KMS-11 (cell line): Measurements from ENCODE around the gene NT5C1A.

Source experiments
- H2AFZ ChIP-seq: fragments of 200-600 bp; sonication (generic); 2 replicates; pipeline ENCODE4 v1.6.1; 2016; ENCODE audit warnings: antibody characterized with exemption, mixed run types, low read depth
- H3K27ac ChIP-seq: fragments of 200-600 bp; sonication (generic); 2 replicates; pipeline ENCODE4 v1.6.1; 2016; ENCODE audit warnings: mild to moderate bottlenecking, mixed run types
- H3K27me3 ChIP-seq: fragments of 200-600 bp; sonication (generic); 2 replicates; pipeline ENCODE4 v1.6.1; 2017; ENCODE audit warnings: mild to moderate bottlenecking, low read depth, mixed run types, moderate library complexity; ENCODE audit not compliant: insufficient read depth
- H3K36me3 ChIP-seq: fragments of 200-600 bp; sonication (generic); 2 replicates; pipeline ENCODE4 v1.6.1; 2017; ENCODE audit warnings: mild to moderate bottlenecking, mixed run types; ENCODE audit not compliant: insufficient read depth
- H3K4me1 ChIP-seq: fragments of 200-600 bp; sonication (generic); 2 replicates; pipeline ENCODE4 v1.6.1; 2016; ENCODE audit warnings: mild to moderate bottlenecking, low read depth, mixed run types; ENCODE audit not compliant: poor library complexity, severe bottlenecking
- H3K4me2 ChIP-seq: fragments of 200-600 bp; sonication (generic); 2 replicates; pipeline ENCODE4 v1.7.0; 2016; ENCODE audit warnings: mild to moderate bottlenecking, mixed run types
- H3K4me3 ChIP-seq: fragments of 200-600 bp; sonication (generic); IDR thresholded peaks from 2 replicates; pipeline ENCODE4 v1.6.1; 2017; ENCODE audit warnings: low read depth, low read length, mixed read lengths; ENCODE audit not compliant: insufficient read depth
- H3K79me2 ChIP-seq: fragments of 200-600 bp; sonication (generic); 2 replicates; pipeline ENCODE4 v1.6.1; 2016; ENCODE audit warnings: low read depth, mixed run types; ENCODE audit not compliant: insufficient read depth
- H3K9ac ChIP-seq: fragments of 200-600 bp; sonication (generic); 2 replicates; pipeline ENCODE4 v1.6.1; 2016; ENCODE audit warnings: mild to moderate bottlenecking, mixed run types
- H4K20me1 ChIP-seq: fragments of 200-600 bp; sonication (generic); 2 replicates; pipeline ENCODE4 v1.6.1; 2016; ENCODE audit warnings: mild to moderate bottlenecking, mixed run types; ENCODE audit not compliant: insufficient read depth
- TF ChIP-seq, protein P1 (sequence below): fragments of 200-600 bp; sonication (generic); conservative IDR thresholded peaks from 2 replicates; pipeline ENCODE4 v1.6.1; 2017; ENCODE audit warnings: low read depth, mild to moderate bottlenecking, antibody characterized with exemption, low read length, moderate library complexity, mixed read lengths

Gene NT5C1A

DNA sequence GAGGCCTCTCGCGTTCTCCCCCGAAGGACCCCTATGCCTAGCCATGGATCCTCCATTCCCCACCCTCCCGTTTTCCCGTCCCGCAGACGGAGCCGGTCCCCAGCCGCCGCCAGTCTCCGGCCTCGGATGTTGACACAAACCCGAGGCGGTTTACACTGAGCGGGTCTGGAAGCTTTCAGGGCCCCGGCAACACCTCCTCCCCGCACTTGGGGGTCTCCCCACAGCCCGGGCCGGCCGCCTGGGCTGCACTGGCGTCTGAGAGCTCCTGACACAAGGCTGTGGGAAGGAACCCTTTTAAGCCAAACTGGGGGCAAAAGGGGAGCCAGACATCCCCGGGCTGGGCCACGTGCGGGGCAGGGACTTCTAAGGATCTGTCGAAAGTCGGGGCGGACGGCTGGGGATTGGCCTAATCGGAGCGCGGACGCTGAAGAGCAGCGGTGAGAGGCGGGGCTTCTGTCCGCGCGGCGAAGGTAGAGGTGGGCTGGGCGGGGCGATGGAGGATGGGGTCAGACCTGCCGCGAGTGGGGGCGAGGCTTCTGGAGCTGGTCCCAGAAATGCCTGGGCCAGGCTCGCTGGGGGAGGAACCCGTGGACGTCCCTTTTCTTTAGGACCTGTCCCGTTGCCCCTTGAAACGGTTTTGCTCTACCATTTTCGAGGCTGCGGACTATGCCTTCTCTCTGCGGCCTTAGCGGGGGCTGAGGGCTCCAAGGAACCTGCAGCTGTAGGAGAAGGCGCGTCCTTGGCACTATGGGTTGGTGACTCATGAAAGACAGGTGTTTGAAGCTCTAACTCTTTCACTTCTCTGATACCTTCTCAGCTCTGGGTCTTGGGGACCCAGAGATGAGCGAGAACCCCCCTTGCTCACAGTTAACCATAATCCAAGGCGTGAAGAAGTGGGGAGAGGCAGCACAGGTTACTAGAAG lies 20.5 kb upstream of the NT5C1A start:
- H3K36me3 ChIP-seq = no peaks in the 10 kb centered on the region
- no peak overlapping the region for H3K9ac ChIP-seq
- no peaks in the 10 kb centered on the region for H3K79me2 ChIP-seq
- H4K20me1 ChIP-seq = no peaks in the 10 kb centered on the region
- H2AFZ ChIP-seq = no peak overlapping the region
- H3K4me2 ChIP-seq = 0 out of 2 replicates have a peak overlapping the region, but pooled peaks have one; percentile 85
- no peak overlapping the region for H3K27ac ChIP-seq
- no peak overlapping the region for H3K4me3 ChIP-seq
- TF ChIP-seq, protein P1, sequence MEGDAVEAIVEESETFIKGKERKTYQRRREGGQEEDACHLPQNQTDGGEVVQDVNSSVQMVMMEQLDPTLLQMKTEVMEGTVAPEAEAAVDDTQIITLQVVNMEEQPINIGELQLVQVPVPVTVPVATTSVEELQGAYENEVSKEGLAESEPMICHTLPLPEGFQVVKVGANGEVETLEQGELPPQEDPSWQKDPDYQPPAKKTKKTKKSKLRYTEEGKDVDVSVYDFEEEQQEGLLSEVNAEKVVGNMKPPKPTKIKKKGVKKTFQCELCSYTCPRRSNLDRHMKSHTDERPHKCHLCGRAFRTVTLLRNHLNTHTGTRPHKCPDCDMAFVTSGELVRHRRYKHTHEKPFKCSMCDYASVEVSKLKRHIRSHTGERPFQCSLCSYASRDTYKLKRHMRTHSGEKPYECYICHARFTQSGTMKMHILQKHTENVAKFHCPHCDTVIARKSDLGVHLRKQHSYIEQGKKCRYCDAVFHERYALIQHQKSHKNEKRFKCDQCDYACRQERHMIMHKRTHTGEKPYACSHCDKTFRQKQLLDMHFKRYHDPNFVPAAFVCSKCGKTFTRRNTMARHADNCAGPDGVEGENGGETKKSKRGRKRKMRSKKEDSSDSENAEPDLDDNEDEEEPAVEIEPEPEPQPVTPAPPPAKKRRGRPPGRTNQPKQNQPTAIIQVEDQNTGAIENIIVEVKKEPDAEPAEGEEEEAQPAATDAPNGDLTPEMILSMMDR = no peak
- peaks cover 27% of the 10 kb centered on the region for H3K4me1 ChIP-seq
- peaks cover 13% of the 10 kb centered on the region; the same call in 1 of the 2 replicates for H3K27me3 ChIP-seq

DNA sequence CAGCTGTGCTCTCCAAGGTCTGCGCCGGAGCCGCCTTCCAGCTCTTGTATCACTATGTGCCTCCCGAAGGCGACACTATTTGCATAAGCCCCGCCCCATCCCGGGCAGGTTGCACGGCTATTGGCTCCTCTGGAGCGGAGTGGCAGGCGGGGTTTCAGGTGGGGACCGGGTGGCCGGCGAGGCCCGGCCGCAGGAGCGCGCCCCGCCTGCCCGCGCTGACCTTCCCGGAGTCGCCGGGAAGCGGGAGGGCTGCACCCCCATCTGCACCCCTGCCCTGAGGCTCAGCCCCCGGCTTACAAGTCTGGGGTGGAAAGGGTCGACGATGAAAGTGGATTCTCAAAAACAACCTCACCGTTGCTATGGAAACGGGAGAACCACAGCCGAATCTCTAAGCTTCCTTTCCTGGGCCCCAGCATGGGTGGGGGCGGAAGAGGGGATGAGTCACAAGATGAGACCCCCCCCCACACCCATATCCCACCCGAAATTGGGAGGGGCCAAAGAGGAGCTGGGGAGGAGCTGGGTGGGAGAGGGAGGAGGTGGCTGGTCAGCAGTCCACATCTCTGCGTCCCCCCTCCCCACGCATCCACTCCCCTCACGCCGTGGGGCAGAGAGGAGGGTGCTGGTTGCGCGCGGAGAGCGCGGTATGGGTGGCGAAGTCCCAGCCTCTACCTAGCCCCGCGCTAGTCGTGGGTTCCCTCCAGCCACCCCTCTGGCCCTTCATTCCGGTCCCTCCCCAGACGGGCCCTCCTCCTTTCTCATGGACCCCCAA lies 19.7 kb upstream of the NT5C1A start, which contains the start of gene HPCAL4:
TSS of gene HPCAL4 (minus strand) at position 51 of the 769 bp plus-strand sequence. CDS start 6,830 bp downstream, outside the sequence.
- Histone ChIP-seq H2AFZ (peak within 1 kb of the TSS; percentile 95), H3K79me2 (no peaks in the 10 kb centered on the region), H3K36me3 (no peaks in the 10 kb centered on the region), H3K4me3 (peak within 1 kb of the TSS; percentile 66), H3K4me2 (peak within 1 kb of the TSS; percentile 85), H3K27ac (no peak within 1 kb of the TSS), H4K20me1 (no peaks in the 10 kb centered on the region), H3K9ac (peak within 1 kb of the TSS; percentile 57; the same call in 1 of the 2 replicates), H3K27me3 (peaks cover 14% of the 10 kb centered on the region; the same call in 1 of the 2 replicates), H3K4me1 (peaks cover 27% of the 10 kb centered on the region)
- TF ChIP-seq, protein P1 = no peak

DNA sequence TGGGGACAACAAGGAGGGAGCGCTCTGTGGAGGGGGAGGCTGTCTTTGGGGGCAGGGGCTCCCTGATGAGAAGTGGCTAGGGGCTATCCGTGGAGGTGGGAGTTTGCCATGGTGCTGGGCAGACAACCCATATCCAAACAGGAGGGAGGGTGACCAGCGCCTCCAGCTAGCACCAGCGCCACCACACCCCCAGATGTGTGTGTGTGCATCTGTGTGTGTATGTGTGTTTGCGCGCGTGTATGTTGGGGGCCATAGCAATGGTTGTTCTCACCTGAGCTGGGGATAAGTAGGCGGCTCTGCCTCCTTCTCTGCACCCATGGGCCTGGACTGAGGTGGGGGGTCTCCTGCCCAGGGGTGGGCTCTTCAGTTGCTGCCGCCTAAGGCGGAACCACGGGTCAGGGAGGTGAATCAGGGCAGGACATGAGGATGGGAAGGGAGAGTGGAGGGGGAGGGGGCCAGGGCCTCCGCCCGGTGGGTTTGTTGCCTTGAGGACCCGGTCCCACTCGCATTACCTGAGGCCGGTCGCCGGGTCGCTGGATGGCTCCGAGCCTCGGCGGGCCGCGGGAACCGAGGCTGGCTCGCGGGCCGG lies 19.0 kb upstream of the NT5C1A start:
- Histone ChIP-seq H3K4me2 (peak overlapping the region; percentile 85), H3K36me3 (no peaks in the 10 kb centered on the region), H2AFZ (peak overlapping the region; percentile 95), H3K4me3 (peak overlapping the region; percentile 66), H3K9ac (peak overlapping the region; percentile 57; the same call in 1 of the 2 replicates), H4K20me1 (no peaks in the 10 kb centered on the region), H3K27ac (no peak overlapping the region), H3K27me3 (peaks cover 15% of the 10 kb centered on the region; the same call in 1 of the 2 replicates), H3K4me1 (peaks cover 22% of the 10 kb centered on the region), H3K79me2 (no peaks in the 10 kb centered on the region)
- TF ChIP-seq, protein P1 = no peak

DNA sequence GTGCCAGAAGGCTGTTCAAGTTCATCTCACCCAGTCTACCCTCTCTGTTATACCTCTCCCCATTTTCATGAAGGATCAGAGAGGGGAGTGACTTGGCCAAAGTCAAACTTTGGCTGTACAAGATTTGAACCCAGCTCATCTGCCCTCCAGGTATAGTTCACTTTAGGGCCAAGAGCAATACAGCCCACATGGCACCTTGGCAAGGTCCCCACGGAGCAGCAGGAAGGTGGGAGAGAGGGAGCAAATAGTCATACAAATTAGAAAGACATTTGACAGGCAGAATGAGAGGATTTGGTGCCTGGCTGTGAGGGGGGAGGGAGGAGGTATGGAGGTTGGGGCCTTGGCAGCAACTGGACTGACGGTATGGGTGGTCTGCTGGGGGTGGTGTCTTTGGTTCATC lies 18.3 kb upstream of the NT5C1A start:
- Histone ChIP-seq H3K9ac (no peak overlapping the region), H2AFZ (no peak overlapping the region), H3K4me1 (peaks cover 15% of the 10 kb centered on the region), H3K4me2 (no peak overlapping the region), H3K4me3 (no peak overlapping the region), H3K27me3 (peaks cover 15% of the 10 kb centered on the region; the same call in 1 of the 2 replicates), H3K79me2 (no peaks in the 10 kb centered on the region), H3K36me3 (no peaks in the 10 kb centered on the region), H3K27ac (no peak overlapping the region), H4K20me1 (no peaks in the 10 kb centered on the region)
- TF ChIP-seq, protein P1 = no peak
